ENCODE results near the gene ABLIM3. TPM values are rescaled to one million over a fixed set of nuclear protein-coding genes. Genes with fewer than 3 reads are reported as not detected.

ABLIM3 gene
- total RNA-seq (2021), result 101 and 111 TPM in 2 replicates
- percentile 93 among the genes with signal in this experiment for Bru-seq, nascent RNA
- BruChase-seq, experiment 1, labeled RNA remaining after a 2-hour chase, result percentile 89 among the genes with signal in this experiment
- percentile 85 among the genes with signal in this experiment for BruChase-seq, experiment 2, labeled RNA remaining after a 6-hour chase
- long read RNA-seq, partial matches to known transcripts, result 7 of 41 reads
- long read RNA-seq, other reads (novel, unspliced or antisense), result 34 of 41 reads

- BruUV-seq (replicated peaks), result no TSS peak
Observed at GRCh38 chr5:149141224-149141956, at the start of gene ABLIM3. Gene ABLIM3 (plus strand): TSS chr5:149141493. CDS start chr5:149142096, 603 bp downstream.

GRCh38 chr5:149093625-149094024 is 47.7 kb upstream of the ABLIM3 start:
- no peaks in the 10 kb centered on the region for H3F3A ChIP-seq (ENCODE audit: insufficient read depth, low read depth)
- DNase-seq, result no peak
- H3K79me2 ChIP-seq (ENCODE audit: low read depth), result no peaks in the 10 kb centered on the region
- peaks cover 15% of the 10 kb centered on the region; the same call in 1 of the 2 replicates for H3K4me1 ChIP-seq (replicated peaks; ENCODE audit: insufficient read depth)
- POLR2A ChIA-PET (ENCODE audit: unreplicated experiment), result no interaction called here
- no peak overlapping the region for H3K4me3 ChIP-seq
- H3K9me3 ChIP-seq (ENCODE audit: insufficient read depth, low read depth), result peaks cover 33% of the 10 kb centered on the region
- H4K20me1 ChIP-seq (ENCODE audit: insufficient read depth), result no peaks in the 10 kb centered on the region
- peaks cover 10% of the 10 kb centered on the region; the same call in 1 of the 2 replicates for H3K36me3 ChIP-seq (ENCODE audit: low read depth)
- intact Hi-C loops (cut with micrococcal nuclease; ENCODE audit: unreplicated experiment), result loop anchor here (2.0 kb wide), 1 partner anchor 31 kb away; the partner anchor contains the start of gene SH3TC2
- TF ChIP-seq EZH2 (IDR thresholded peaks at IDR 0.05; ENCODE audit: low read depth) (no peak), CTCF (conservative IDR thresholded peaks at IDR 0.05) (no peak)
- no TSS peak for BruUV-seq (replicated peaks)
- no peak overlapping the region for H3K27ac ChIP-seq
- no peak overlapping the region for H2AFZ ChIP-seq
- no peaks in the 10 kb centered on the region for H3K9me2 ChIP-seq (ENCODE audit: insufficient read depth)
- CTCF ChIA-PET, result interaction anchor here (0.5 kb wide), 1 partner anchor 20 kb away, joined by 3 read pairs; no protein-coding TSS in a partner anchor
- no peak overlapping the region for H3K4me2 ChIP-seq
- no peaks in the 10 kb centered on the region for H3K27me3 ChIP-seq (ENCODE audit: insufficient read depth, low read depth)

More at GRCh38 chr5:149141224-149141956, at the start of gene ABLIM3:
- CTCF ChIA-PET, result interaction anchor here (0.7 to 1.4 kb wide), 5 partner anchors 9 to 104 kb away, joined by 3 to 8 read pairs (median 4); no protein-coding TSS in a partner anchor
- Histone ChIP-seq H3K4me2 (peak within 1 kb of the TSS; percentile 99), H3K27ac (peak within 1 kb of the TSS; percentile 91), H3K27me3 (ENCODE audit: insufficient read depth, low read depth) (no peaks in the 10 kb centered on the region), H3K9me2 (ENCODE audit: insufficient read depth) (no peaks in the 10 kb centered on the region), H2AFZ (peak within 1 kb of the TSS; percentile 81), H3K36me3 (ENCODE audit: low read depth) (peaks cover 18% of the 10 kb centered on the region), H3K79me2 (ENCODE audit: low read depth) (peaks cover 48% of the 10 kb centered on the region), H3F3A (ENCODE audit: insufficient read depth, low read depth) (peaks cover 27% of the 10 kb centered on the region), H3K9me3 (ENCODE audit: insufficient read depth, low read depth) (peaks cover 6% of the 10 kb centered on the region; the same call in 1 of the 2 replicates), H3K4me3 (peak within 1 kb of the TSS; percentile 97), H4K20me1 (ENCODE audit: insufficient read depth) (no peaks in the 10 kb centered on the region), H3K4me1 (replicated peaks; ENCODE audit: insufficient read depth) (peaks cover 61% of the 10 kb centered on the region)
- POLR2A ChIA-PET (ENCODE audit: unreplicated experiment), result interaction anchor here (0.5 to 1.2 kb wide), 4 partner anchors 23 to 114 kb away, joined by 3 to 5 read pairs (median 4); no protein-coding TSS in a partner anchor
- peak; percentile 90 for TF ChIP-seq CTCF (conservative IDR thresholded peaks at IDR 0.05)
- no peak for TF ChIP-seq EZH2 (IDR thresholded peaks at IDR 0.05; ENCODE audit: low read depth)
- intact Hi-C loops (cut with micrococcal nuclease; ENCODE audit: unreplicated experiment), result loop anchor here (1.0 to 5.0 kb wide), 6 partner anchors 11 to 286 kb away; no protein-coding TSS in a partner anchor
- peak; percentile 54 to 91 for DNase-seq

GRCh38 chr5:149094996-149095395 is 46.3 kb upstream of the ABLIM3 start:
- Histone ChIP-seq H3K4me1 (replicated peaks; ENCODE audit: insufficient read depth) (peaks cover 15% of the 10 kb centered on the region; the same call in 1 of the 2 replicates), H3K27ac (peak overlapping the region; percentile 15; the same call in 1 of the 2 replicates), H2AFZ (no peak overlapping the region), H3K9me2 (ENCODE audit: insufficient read depth) (no peaks in the 10 kb centered on the region), H3K4me3 (no peak overlapping the region), H3K27me3 (ENCODE audit: insufficient read depth, low read depth) (no peaks in the 10 kb centered on the region), H3K4me2 (peak overlapping the region; percentile 11; the same call in 1 of the 2 replicates), H3F3A (ENCODE audit: insufficient read depth, low read depth) (no peaks in the 10 kb centered on the region), H3K79me2 (ENCODE audit: low read depth) (no peaks in the 10 kb centered on the region), H4K20me1 (ENCODE audit: insufficient read depth) (no peaks in the 10 kb centered on the region), H3K9me3 (ENCODE audit: insufficient read depth, low read depth) (peaks cover 33% of the 10 kb centered on the region), H3K36me3 (ENCODE audit: low read depth) (peaks cover 10% of the 10 kb centered on the region; the same call in 1 of the 2 replicates)
- ChIA-PET CTCF (interaction anchor here (0.6 to 0.7 kb wide), 2 partner anchors 21 to 315 kb away, joined by 3 read pairs; no protein-coding TSS in a partner anchor), POLR2A (ENCODE audit: unreplicated experiment) (no interaction called here)
- peak; percentile 57 to 72 for DNase-seq
- no TSS peak for BruUV-seq (replicated peaks)
- TF ChIP-seq CTCF (conservative IDR thresholded peaks at IDR 0.05), result no peak
- no peak for TF ChIP-seq EZH2 (IDR thresholded peaks at IDR 0.05; ENCODE audit: low read depth)
- intact Hi-C loops (cut with micrococcal nuclease; ENCODE audit: unreplicated experiment), result loop anchor here (2.0 kb wide), 1 partner anchor 32 kb away; the partner anchor contains the start of gene SH3TC2
